Glomerular visceral epithelial cell (primary cell): Measurements from ENCODE around the gene TMEM30A.
A peak's percentile ranks its signal among the peaks of the same experiment; 100 is the strongest.

Source experiments
- DNase-seq: peaks from one replicate; pipeline ENCODE4 v3.0.0-alpha.2; 2016; ENCODE audit errors: extremely low spot score

The TMEM30A gene

DNA sequence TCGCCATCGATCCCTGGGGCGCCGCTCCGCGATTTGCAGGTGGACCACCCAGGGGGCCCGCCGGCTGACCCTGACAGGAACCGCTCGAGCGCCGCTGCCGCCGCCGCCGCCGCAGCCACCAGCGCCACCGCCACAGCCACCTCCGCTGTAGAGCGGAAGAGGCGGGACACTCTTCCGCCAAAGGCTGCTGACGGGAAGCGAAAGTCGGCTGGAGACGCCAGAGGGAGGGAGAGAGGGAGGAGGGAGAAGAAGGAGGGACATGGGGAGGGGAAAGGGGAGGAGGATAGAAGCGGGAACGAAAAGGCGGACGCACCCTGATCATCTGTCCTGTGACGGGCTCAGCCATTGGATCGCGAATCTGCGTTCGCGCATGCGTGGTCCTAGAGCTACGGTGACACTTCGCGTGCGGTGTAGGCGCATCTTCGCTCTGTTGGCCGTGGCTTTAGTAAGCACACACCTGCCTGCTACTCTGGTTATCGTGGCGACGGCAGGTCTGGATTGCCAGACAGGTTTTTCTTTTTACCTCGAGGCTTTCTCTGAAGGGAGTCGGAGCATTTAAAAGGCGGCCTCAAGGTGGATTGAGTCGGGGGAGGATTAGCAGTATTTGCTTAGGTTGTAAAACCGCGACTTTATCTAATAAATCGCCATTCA is at the start of gene TMEM30A:
Gene TMEM30A (minus strand): TSS at position 161 of the 651 bp plus-strand sequence. CDS start 154 bp downstream, at position 7.
- DNase-seq: peak; percentile 100

DNA sequence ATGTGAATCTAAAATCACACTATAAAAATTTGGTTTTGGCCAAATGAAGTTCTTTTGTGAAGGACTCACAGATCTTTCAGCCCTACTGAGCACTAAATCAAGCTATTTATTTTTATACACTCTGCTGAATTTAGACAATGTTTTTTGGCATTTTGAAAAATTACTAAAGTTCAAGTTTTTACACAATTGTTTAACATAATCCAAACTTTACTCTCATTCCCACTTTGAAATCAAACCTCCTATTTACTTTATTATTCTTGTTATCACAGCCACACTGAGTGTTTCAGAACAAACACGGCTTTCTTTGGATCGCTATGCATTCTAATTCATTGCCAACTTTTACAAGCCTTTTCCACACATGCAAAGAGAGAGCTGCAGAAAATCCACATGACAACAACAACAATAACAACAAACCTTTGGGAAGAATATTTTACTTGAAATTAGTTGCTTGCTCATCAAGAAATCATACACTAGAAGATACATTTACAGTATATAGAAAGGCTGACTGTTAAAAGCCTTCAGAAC is 49.1 kb upstream of the TMEM30A start:
- DNase-seq: no peak

DNA sequence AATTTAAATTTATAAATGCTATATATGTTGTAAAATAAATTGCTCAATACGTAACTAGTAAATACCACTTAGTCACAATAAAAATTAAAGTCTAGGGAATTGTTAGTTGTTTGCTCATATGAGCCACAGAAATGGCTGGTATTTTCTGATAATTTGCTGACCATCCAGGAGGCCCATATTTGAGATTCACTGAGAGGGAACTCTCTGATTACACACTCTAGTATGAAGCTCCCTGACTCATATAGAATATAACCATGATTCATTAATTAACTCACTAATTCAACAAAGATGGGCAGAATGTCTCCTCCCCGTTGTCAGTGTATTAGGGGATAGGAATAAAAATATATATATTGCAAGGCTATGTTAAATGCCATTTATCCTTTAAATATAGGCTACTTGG is 46.6 kb upstream of the TMEM30A start:
- DNase-seq: no peak

DNA sequence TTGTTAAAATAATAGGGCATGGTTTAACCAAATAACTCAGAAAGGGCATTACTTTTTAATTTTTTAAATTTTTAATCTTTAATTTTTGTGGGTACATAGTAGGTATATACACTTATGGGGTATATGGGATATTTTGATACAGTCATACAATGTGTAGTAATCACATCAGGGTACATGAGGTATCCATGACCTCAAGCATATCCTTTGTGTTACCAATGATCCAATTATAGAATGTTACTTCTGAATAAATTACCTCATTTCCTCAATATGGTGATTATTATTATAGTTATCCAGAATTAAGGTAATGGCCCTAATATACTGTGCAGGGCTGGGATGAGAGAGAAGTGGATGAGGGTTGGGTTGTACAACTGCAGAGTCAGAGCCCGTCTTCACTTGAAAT is 45.1 kb upstream of the TMEM30A start:
- DNase-seq: no peak

DNA sequence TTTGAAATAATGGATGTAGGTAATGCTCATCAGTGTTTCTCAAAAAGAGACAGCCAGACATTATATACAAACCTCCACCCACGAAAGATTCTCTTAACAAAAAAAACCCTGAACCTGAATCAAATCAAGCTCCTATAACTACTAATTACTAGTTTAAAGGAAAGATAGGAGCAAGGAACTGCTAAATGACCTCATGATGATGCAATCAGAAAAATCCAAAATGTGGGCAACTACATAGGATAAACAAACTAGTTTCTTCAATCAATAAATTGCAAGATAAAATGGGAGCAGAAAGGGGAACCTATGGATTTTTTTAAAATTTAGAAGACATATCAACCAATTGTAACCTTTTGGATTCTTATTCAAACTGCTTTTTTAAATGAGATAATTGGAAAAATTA is 43.2 kb upstream of the TMEM30A start:
- no peak for DNase-seq

DNA sequence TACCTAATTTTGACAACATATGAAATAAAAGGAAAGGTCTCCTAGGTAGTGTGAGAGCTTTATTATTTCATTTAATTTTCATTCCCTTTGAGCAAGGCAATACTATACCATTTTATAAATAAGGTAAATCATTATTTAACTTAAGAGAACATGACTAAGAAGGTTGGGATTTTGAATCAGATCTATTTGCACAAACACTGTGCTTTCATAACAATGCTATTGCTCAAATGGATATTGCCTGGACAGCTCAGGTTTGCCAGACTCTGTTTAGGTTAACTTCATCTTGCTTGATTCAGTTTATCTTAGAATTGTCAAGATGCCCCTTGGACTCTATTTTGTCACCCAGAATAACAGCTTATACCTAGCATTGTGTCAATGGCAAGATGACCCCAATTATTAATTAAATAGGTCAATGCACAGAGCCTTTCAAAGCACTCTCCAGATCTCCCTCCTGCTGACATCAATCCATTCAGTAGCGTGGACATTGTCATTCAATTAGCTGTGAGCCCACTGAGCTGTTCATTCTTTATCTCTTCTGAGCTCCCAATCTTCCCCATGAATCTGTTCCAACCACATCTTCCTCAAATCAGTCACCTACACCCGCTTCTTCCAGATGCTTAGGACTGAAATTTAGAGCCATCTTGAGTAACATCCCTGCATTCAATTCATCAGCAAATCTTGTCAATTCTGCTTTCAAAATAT is 42.1 kb upstream of the TMEM30A start:
- DNase-seq: no peak

DNA sequence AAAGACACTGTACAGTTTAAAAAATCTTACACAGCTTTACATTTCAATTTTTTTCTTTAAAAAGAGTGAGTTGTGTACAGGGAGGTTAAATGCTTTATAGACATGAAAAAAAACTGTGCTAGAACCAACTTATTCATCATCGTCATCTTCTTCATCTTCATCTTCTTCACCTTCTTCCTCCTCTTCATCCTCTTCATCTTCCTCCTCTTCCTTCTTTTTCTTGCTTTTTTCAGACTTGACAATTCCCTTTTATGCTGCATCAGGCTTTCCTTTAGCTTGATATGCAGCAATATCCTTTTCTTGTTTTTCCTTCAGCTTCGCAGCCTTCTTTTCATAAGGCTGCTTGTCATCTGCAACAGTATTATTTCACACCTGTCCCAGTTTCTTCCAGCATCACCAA is 34.3 kb upstream of the TMEM30A start:
- no peak for DNase-seq

DNA sequence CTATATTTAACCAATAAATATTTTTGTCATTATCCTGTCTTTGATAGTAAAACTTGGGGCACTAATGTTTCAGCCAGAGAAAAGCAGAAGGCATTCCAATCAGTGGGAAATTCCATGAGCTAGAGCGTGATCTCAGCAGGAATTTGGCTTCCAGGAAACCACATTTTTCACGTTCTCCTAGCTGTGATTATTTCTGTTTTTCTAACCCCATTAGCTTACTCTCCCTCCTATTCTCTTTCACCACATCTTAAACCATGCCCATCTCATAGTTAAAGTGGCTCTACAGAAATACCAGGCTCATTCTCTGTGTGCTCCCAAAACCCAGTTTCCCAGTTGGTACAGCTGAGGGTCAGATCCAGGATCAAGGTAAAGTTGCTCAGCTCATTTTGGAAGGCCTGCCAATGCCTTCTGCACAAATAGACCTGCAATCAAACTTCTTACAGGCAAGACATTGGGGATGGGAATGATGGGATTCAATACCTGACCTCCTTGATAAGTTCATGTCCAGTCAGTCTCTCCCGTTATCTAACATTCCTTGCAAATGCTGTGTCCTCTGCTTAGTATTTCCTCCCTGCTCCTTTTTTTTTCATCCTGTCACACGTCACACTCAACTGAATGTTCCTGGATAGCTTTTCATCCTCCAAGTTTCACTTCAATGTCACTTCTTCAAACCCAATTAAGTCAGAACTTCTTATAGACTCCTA is 33.1 kb upstream of the TMEM30A start:
- peak; percentile 74 for DNase-seq

DNA sequence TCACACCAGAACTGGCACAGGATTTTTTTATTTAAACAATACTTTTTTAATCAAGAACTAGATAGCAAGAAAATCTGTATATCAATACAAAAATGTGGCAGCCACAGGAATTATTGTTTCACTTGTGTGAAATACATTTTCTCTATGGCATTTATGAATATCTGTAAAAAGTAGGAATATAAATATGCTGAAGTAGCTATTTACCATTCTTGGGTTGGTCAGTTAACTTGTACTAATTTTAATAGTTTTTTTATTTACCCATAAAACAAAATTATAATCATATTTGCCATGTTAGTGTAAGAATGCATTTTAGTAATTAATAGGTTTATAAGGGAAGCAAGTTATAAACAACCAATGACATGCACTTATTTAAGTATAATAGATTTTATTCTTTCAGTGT is 31.4 kb upstream of the TMEM30A start:
- DNase-seq: no peak

DNA sequence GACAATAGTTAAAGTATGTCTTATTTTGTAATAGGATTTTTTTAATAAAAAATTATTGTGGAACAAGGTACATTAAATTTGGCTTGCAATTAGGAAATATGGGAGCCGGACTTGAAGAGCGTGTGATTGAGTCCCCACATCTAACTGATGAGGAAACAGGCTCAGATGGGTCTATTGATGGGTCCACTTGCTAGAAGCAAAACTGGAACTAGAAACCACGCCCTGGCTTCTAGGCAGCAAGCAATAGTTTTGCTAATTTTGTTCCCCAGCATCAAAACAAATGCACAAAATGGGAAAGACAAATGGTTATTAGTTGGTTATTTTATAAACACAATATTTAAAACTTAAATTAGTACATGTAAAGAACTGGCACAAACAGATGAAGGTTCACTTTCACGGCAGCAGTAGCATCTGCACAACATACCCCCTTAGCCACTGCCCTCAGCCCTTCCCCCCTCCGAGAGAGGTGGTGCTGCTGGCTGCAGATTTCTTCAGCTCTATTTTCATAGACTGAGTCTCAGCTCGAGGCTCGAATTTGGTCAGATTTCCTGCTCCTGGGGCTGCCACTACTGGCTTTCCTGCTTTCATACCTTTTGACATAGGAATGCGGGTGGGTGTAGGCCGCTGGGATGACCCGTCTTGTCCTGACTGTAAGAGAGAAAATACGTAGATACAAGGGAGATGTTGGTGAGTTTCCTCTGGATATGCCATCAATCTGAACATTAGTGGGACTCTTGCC is 23.8 kb upstream of the TMEM30A start:
- no peak for DNase-seq

DNA sequence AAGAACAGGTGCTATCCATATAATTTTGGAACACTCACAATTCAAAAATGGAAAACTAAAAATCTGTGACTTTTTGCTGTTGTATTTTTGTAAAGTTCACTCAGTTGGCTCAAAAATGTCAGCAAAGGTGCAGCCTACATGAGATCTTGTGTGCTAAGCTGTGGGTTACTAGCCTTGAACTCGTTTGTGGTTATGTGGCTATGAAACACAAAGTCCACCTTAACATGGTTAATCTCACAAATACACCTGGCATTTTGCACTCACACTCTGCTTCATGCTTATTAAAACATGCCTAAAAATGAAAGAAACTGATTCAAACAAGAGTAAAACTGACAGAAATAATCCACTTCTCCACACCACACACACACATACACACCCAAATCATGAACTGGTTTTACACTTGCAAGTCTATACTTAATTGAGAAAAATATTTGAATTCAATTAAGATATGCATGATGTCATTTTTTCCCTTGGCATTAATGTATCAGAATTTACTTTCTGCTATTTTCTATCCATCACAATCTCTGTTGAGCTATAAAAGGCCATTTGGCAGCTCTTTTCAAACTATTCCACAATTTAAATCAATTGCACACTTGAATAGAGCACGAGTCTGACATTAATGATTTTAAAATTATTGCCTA is 22.9 kb upstream of the TMEM30A start:
- DNase-seq: no peak

DNA sequence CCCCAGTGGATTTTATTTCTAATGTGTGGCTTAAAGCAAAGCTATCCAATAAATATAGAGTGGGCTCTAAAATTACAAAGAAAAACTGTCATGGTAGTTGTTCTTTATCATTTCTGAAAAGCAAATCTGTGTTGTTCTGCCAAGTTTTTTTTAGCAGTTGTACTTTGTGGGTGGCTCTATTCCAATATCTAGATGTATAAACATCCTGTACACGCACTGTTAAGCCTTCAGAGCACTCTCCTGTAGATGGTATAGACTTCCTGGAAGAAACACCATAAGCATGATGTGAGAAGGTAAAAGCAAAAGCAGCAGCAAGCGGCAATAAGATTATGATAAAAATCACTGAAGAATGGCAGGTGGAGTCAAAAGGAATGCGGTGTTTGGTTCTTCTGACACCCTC is 21.5 kb upstream of the TMEM30A start:
- DNase-seq: no peak

DNA sequence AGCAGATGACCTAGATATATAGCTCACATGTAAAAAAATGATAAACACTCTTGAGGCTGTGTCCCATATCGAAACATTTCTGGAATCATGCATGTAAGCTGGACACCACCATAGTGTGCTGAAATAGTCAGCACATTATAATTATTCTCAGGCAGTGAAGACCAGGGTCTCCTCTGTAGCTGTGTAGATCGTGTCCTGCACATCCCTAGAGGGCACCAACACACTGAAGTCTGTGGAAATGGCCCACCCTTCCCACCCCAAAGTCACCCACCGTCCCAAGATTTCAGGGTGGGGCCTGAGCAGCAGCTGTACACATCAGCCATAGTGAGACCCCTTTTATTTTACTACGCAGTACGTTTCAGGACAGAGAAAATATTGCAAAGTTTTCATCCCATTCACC is 21.0 kb upstream of the TMEM30A start:
- DNase-seq: no peak

DNA sequence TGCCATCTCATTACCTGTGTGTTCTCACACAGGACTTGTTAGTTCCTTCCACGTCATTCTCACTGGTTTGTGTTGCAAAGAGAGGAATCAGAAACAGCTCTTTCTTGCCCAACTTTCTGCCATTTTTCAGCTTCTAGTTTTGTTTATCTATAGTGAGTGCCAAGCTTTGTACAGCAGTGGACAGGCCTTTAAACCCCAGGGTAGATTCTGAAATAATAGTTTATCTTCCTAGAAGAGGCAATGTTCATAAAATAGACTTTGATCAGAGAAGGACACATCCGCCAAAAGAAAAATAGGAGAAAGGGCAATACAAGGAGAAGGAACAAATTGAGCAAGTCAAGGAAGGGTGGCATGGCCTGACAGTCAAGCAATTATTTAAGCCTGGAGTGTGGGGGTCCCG is 17.7 kb upstream of the TMEM30A start:
- no peak for DNase-seq

DNA sequence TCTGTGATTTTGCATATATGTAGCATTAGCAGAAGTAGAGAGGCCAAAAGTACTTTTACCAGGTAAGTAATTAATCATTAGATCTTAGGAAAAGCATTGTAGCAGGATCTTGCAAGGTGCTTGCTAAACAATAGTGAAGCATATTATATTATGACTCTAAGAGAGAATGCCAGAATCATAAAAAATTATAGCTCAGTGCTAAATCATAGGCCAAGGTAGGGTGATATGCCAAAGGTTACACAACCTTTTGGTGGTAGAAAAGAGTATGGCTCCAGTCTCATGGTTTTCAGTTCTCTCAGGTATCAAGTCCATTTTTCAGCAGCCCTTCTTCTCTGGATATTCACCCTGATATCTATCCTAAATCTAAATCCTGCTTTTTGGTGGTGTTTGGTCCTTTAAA is 16.9 kb upstream of the TMEM30A start:
- no peak for DNase-seq

DNA sequence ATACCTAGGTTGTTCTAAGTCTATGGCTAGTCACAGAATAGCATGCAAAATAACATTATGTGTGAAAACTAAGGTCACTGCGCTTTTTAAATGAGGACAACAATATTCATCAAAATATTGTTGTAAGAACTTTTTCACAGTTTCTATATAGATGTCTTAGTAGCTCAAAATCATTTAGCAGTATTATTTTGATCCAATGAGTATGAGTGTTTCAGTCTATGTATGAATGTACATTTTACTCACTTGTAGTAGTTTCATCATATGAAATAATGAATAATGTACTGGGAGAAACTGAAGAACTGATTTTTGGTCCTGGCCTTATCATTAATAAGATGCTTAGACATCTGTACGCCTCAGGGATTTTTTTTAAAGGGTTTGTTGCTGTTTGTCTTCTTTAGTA is 16.5 kb upstream of the TMEM30A start:
- DNase-seq: no peak

DNA sequence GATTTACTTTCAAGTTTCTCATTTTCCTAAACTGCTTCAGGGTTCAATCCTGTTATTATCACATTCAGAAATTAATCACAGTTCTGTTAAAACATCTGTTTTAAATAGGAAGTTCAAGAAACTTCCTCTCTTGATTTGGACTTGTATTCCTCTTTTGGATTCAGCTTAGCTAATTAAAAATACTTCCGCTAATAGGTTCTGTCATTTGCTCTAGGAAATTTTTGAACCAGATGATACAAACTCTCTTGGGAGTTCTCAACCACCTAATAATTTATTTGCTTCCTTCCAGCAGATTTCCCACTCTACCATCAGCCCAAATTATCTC is 15.9 kb upstream of the TMEM30A start:
- no peak for DNase-seq

DNA sequence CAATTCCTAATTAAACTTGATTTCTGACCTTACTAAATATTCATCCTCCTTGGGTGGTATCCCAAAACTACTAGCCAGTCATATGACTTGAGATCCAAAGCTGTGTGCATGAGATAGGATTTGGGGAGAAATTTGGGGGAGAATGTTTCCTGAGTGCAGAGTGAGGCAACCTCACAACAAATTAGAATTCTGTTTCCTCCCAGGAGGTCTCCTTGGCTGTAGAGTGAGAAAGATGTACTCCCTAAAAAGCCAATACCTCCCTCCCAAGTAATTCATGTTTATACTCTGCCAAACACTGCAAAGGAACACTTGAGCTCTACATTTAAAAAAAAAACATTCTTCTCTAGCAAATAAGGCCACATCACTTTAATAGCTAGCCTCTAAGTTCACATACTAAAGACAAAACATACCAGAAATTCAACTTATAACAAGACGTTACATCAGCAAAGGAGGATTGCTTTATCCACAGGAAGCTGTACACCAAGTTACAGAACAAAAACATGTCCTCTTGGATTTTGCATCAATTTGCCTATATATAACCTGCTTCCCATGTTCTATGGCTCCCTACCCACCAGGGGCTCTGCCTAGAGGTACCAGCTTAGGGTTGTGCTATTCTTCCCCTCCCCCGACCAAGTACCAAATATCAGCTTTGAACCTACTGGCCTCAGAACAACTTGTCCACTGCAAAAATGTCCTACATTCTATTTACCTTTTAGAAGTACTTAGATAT is 15.4 kb upstream of the TMEM30A start:
- no peak for DNase-seq

DNA sequence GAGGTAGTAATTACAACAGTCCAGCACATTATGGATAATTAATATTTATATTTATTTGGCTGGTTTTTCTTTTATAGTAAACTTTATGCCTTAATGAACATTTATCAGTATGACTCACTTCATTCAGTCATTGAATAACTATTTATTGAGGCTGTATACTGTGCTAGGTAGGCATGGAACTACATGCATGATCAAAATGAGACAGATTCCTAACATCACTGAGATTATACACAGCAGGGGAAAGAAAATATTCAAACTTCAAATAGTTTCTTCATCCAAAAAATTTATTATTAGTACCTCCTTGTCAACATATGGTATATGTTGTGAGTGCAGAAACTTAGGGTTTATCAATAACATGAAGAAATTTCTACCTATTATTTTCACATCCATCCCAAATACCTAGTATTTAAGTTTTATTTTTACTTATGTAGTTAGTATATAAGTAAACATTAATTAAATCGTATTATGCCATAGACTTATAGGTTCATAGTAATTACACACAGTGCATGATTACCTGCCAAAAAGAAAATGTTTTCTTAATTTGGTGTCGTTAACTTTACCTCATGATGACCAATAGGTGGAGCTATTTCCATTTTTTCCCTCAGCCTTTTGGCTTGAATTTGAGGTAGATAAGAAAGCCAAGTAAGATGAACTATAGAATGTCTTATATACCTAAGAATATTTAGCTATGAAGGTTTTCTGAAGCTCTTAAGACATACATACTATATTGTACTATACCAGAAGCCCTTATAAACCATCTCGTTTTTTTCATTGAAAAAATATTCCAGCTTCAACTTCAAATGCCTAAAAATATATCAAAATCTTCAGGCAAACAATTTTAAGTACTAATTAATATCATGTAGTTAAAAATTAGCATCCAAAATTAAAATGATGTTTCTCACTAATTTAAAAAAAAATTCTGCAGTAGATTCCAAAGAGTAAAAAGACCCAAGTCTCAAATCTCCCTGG is 12.5 kb upstream of the TMEM30A start:
- DNase-seq: peak; percentile 75

DNA sequence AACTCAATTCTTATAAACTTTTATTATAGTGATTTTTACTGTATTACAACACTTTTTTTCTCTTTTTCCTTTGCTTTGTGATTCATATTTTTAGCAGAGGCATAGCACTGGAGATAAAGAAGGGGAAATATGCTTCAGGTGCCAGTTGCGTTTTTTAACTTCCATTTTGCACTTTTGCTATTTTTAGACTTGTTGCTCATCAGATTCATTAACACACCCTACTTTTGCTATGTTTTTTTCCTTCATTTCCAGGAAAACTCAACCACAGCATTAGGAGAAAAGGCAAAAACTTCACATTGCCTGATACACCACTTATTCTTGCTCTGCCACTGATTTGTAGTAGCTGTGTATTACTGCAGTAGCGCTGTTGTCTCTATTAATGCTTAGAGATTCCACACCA is 8.0 kb upstream of the TMEM30A start:
- no peak for DNase-seq
